ENCODE measurements around the gene SRGN.
"Not testable (repeated sequence)": the region's sequence is repeated elsewhere in the genome, so short reads cannot be mapped to it uniquely, and the experiment has no call there.

The SRGN gene

DNA sequence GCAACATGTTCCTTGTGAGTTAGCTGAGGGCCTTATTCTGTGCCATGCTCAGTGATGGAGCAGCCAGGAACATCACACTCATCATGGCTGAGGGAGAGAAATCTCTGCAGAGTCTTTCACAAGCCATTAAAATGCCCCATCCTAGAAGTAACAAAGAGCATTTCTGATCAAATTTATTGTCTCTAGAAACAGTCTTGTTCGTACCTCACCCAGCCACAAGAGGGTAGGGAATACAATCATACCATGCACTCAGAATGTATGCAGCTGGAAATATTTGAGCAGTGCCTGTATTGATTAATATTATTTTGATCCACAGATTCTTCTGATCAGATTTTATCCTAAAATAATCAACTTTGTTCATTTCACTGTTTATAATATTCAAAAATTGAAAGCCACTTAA, 53.4 kb downstream of the SRGN start:
- no peak for DNase-seq (ENCODE audit: low read depth in 2 of 2)

GRCh38 chr10:69142074-69142473, 54.2 kb downstream of the SRGN start:
- not testable (repeated sequence) for DNase-seq (ENCODE audit: low read depth in 2 of 2)

DNA sequence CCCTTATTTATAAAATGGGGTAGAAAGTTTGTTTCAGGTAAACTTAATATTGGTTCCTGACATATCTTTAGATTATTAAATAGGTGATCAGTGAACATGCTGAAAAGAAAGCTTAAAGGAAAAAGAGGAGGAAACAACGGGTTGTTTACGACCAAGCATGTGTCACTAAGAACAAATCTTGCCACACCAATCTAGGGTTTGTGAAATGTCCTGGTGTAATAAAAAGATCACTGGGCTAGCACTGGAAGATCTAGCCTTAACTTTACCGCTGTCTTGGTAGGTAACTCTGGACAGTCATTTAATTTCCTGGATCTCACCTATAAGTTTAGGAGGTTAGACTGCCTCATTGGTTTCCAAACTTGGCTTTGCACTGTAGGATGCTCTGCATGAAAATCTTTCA, 55.1 kb downstream of the SRGN start:
- DNase-seq (ENCODE audit: low read depth in 2 of 2) = no peak

DNA sequence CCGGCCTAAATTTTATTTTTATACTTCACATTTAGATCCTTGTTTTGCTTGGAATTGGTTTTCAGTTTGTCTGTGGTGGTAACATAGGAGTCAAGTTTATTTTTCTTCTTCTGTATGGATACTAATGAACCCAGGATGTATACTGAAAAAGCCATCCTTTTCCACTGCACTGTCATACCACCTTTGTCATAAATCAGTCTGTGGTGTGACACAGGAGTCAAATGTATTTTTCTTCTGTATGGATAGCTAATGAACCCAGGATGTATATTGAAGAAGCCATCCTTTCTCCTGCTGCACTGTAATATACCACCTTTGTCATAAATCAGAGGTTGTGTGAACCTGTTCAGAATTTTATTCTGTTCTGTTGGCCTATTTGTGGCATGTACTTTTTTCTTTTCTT, 57.4 kb downstream of the SRGN start:
- DNase-seq (ENCODE audit: low read depth in 2 of 2) = no peak

- DNase-seq (ENCODE audit: low read depth in 2 of 2) = no peak
Observed at GRCh38 chr10:69145864-69146263, 58.0 kb downstream of the SRGN start.

- no peak for DNase-seq (ENCODE audit: low read depth in 2 of 2)
Observed at GRCh38 chr10:69146759-69147158, 58.9 kb downstream of the SRGN start.

DNA sequence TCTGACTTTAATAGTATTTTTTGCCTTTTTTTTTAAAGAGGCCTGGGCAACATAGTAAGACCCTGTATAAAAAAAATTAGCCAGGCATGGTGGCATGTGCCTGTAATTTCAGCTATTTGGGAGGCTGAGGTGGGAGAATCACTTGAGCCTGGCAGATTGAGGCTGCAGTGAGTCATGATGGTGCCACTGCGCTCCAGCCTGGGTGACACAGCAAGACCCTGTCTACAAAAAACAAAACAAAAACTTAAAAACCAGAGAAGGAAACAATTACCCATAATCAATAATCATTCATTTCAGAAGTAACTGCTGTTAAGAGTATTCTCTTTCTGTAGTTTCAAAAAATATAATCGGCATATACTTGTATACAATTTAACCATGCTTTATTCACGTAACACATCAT, 64.1 kb downstream of the SRGN start:
- DNase-seq (ENCODE audit: low read depth in 2 of 2) = no peak

GRCh38 chr10:69153227-69153626, 65.3 kb downstream of the SRGN start:
- no peak for DNase-seq (ENCODE audit: low read depth in 2 of 2)

All from activated CD8-positive, alpha-beta memory T cell treated with anti-CD3 and anti-CD28 coated beads for 4 hours (primary cell).